D721Med (cell line): ENCODE data around the gene IQGAP2.

Experiments used
- DNase-seq: peaks from one replicate; pipeline ENCODE4 v3.0.0; 2011; ENCODE audit warnings: low spot score; ENCODE audit not compliant: insufficient read length
- FAIRE-seq: peaks from 2 replicates; lab custom pipeline; 2011; peaks lifted over from hg19 to GRCh38; lab: Jason Lieb, UNC
- TF ChIP-seq, protein P1 (sequence below): IDR thresholded peaks from 2 replicates; pipeline ENCODE4 v1.5.1; 2012; ENCODE audit warnings: mild to moderate bottlenecking, control low read depth; ENCODE audit not compliant: insufficient read depth; ENCODE audit errors: missing control alignments

Gene IQGAP2

DNA sequence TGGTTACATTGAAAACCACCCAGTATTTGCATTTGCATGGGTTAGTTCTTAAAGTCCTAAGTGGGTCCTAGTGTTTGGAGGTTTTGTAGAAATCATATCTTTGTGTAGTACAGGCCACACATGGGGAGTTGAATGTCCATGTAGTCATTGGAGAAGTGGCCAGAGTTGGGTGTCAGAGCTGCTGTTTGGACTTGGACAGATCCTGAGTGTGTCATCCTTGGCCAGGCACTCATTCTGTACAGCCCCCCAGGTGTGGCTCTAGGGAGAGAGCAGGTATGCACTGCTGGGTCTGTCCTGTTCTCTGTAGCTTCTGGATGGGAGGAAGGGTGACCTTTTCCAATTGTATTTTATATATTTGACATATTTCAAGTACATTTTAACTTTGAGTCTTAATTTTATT, 82.4 kb downstream of the IQGAP2 start:
- no peak for DNase-seq
- TF ChIP-seq, protein P1, sequence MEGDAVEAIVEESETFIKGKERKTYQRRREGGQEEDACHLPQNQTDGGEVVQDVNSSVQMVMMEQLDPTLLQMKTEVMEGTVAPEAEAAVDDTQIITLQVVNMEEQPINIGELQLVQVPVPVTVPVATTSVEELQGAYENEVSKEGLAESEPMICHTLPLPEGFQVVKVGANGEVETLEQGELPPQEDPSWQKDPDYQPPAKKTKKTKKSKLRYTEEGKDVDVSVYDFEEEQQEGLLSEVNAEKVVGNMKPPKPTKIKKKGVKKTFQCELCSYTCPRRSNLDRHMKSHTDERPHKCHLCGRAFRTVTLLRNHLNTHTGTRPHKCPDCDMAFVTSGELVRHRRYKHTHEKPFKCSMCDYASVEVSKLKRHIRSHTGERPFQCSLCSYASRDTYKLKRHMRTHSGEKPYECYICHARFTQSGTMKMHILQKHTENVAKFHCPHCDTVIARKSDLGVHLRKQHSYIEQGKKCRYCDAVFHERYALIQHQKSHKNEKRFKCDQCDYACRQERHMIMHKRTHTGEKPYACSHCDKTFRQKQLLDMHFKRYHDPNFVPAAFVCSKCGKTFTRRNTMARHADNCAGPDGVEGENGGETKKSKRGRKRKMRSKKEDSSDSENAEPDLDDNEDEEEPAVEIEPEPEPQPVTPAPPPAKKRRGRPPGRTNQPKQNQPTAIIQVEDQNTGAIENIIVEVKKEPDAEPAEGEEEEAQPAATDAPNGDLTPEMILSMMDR: no peak
- no peak for FAIRE-seq

DNA sequence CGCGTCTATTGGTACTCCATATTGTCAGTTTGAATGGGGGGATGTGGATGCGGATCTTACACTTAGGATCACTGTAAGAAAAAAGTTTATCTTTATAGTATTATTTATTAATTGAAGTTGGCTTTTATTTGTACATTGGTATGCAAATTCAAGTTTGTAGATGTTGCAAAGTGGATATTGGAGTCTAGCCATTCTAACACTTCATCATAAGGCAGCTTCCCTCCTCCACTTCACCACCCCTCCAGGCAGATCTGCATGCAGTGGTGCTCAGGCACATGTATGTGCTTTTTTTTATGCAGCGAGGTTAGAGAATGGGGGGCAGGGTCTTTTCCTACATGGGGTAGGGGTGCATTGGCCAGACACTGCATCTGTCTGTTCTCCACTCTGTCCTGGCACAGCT, 84.3 kb downstream of the IQGAP2 start:
- TF ChIP-seq, protein P1: no peak
- no peak for DNase-seq
- FAIRE-seq: no peak

DNA sequence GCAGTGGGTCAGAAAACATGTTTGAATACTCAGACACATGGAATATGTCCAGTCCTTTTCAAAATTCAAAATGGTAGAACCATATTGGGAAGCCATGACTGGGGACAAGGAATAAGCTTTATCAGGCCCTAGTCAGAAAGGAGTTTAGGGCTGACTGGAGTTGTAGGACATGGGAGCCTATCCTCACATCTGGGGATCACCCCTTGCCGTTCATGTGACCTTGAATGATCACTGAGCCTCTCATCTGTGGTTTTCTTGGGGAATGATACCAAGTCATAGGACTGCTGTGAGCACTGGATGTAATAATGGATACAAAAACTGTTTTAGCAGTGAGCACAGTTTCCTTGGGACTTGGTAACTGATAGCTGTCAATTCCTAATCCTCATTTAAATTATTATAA, 84.7 kb downstream of the IQGAP2 start:
- FAIRE-seq: peak; percentile 56
- TF ChIP-seq, protein P1: no peak
- no peak for DNase-seq

DNA sequence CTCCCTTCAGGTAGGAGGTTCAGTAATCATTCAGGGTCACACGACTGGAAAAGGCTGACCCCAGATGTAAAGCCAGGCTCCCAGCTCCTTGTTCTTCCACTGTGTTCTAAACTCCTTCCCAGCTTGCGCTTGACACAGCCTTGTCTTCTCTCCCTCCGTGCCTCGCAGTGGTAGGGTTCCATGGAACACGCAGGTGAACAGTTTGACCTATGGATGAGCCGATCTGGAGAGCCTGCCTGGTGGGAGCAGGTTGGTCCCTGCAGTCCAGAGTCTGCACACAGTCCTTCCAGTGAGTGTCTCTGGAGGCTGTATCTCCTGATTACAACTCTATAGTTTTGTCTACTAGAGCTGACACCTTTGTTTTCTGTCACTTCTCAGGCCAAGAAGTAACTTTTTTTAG, 85.9 kb downstream of the IQGAP2 start:
- DNase-seq (no peak), FAIRE-seq (no peak)
- TF ChIP-seq, protein P1: no peak

DNA sequence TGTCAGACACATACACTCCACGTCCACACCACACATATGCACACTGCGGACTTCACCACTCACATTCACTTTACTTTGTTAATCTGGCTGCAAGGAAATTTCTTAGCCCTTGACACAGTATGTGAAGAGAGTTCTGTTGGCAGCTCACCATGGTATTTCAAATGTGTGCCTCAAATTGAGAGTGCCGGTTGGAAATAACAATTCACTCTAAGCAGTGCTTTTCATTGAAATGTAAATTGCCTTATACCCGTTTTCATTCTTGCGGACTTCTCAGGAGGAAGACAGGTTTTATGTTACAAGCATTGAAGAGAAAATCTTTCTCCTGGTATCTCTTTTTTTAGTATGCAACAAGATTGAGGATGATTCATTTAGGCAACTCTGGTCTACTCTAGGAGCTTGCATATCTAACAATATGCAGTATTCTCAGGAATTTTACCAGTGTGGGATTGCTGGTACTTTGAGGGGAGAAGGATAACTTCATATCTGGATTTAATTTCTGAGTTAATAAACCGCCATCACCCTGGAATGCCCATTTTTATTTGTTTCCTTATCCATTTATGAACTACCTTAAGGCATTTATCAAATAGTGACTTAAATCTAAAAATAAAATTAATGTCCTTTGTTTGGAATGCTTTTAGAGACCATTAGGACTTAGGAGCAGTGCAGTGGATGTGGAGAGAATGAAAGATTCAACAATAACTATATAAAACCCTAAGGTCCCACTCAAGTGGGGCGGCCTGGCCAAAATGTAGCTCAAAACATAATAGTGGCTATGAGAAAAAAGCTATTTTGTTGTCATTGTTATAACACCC, 87.0 kb downstream of the IQGAP2 start:
- TF ChIP-seq, protein P1: no peak
- peak; percentile 11 for FAIRE-seq
- DNase-seq: no peak

DNA sequence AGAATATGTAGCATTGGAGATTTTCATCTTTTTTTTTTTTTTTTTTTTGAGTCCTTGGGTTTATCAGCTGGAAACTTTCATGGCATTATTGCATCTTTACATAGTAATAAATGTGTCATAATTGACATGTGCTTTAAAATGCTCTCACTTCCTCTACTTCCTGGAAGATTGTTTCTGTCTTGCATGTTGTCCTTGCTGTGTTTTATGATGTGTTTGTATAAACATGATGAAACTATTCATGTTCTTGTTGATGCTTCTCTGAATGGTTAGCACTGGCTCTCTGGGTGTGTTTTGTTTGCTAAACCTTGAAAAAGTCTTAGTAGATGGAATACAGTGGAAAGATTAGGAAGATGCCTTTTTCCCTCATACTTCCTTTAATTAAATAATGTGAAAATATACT, 87.9 kb downstream of the IQGAP2 start:
- TF ChIP-seq, protein P1: no peak
- peak; percentile 41 for FAIRE-seq
- DNase-seq: no peak

DNA sequence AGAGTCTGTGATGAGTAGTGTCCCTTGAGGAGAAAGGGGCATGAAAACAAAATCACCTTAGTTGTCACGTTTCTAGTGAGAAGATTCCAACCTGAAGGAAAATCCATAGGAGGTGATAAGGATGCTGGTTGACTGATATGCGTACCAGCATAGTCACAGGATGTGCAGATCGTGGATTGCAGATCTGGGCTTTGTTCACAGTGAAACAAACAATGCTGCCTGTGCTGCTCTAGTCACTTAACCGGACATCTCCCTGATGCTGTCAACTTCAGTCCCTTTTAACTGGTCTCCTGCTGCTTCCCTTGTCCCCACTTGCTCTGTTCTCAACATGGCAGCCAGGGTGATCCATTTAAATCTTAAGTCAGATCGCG, 89.7 kb downstream of the IQGAP2 start:
- TF ChIP-seq, protein P1: no peak
- FAIRE-seq (peak; percentile 53), DNase-seq (no peak)
